Upper lobe of left lung (tissue), 4 donors: ENCODE data around the gene GALNT16.

Experiments used
- CTCF ChIP-seq, 6 experiments: fragments of 450-650 bp in 4 of 6; fragments of 200-600 bp in 2 of 6; sonication (generic) in 2 of 6; IDR thresholded peaks; one replicate each; pipeline ENCODE4 v1.5.1; 2016 to 2019; ENCODE audit warnings: antibody characterized with exemption in 6 of 6
- EP300 ChIP-seq, 4 donors: sonication (generic); formaldehyde crosslinking; IDR thresholded peaks; one replicate each; pipeline ENCODE4 v1.5.1; 2017; ENCODE audit warnings: antibody characterized with exemption in 4 of 4, control low read depth in 2 of 4
- POLR2A ChIP-seq, 4 donors: fragments of 450-650 bp; IDR thresholded peaks; one replicate each; pipeline ENCODE4 v1.5.1; 2016 to 2017; ENCODE audit warnings: antibody characterized with exemption in 4 of 4, mild to moderate bottlenecking in 2 of 4
- POLR2AphosphoS5 ChIP-seq, 2 donors: sonication (generic); formaldehyde crosslinking; IDR thresholded peaks; one replicate each; pipeline ENCODE4 v1.5.1; 2017; ENCODE audit warnings: antibody characterized with exemption in 2 of 2

- no peak for TF ChIP-seq POLR2AphosphoS5 (IDR thresholded peaks at IDR 0.05)
- TF ChIP-seq CTCF (IDR thresholded peaks at IDR 0.05) = no peak
- TF ChIP-seq POLR2A (IDR thresholded peaks at IDR 0.05) = no peak
- no peak for TF ChIP-seq EP300 (IDR thresholded peaks at IDR 0.05)
These were observed 104.0 kb downstream of the GALNT16 start for GRCh38 chr14:69363964-69364363.
